HepG2 (cell line): ENCODE data around the gene EFCAB11. TPM values are rescaled to one million over a fixed set of nuclear protein-coding genes. Genes with fewer than 3 reads are reported as not detected.
A peak's percentile ranks its signal among the peaks of the same experiment; 100 is the strongest.

Experiments used
- BRD4 ChIP-seq: sonication (generic); formaldehyde crosslinking; IDR thresholded peaks from 2 replicates; pipeline ENCODE4 v1.4.0; 2020; ENCODE audit warnings: missing genetic modification reagents
- DNMT3B ChIP-seq: conservative IDR thresholded peaks from 2 replicates; pipeline ENCODE4 v1.6.1; 2016; ENCODE audit warnings: missing biosample characterization, control low read depth
- FOXA1 ChIP-seq, 2 experiments: fragments of 450-650 bp in 1 of 2; sonication (generic) in 1 of 2; formaldehyde crosslinking in 1 of 2; IDR thresholded peaks; 2 replicates each; pipeline versions ENCODE4 v1.4.0 to v1.6.1; 2016 to 2020; ENCODE audit warnings: missing genetic modification reagents in 1 of 2
- GATA4 ChIP-seq: sonication (generic); IDR thresholded peaks from 2 replicates; pipeline ENCODE4 v1.6.1; 2016; ENCODE audit warnings: antibody characterized with exemption, low read depth, borderline replicate concordance
- GATAD2A ChIP-seq: IDR thresholded peaks from 2 replicates; pipeline ENCODE4 v1.6.1; 2016
- HOXD1 ChIP-seq: sonication (generic); formaldehyde crosslinking; IDR thresholded peaks from 2 replicates; pipeline ENCODE4 v1.5.0; 2020; ENCODE audit warnings: missing genetic modification reagents
- MEIS2 ChIP-seq: sonication (generic); formaldehyde crosslinking; IDR thresholded peaks from 2 replicates; pipeline ENCODE4 v1.9.0; 2021; ENCODE audit warnings: mild to moderate bottlenecking, missing genetic modification reagents
- SETDB1 ChIP-seq: sonication (generic); formaldehyde crosslinking; IDR thresholded peaks from 2 replicates; pipeline ENCODE4 v1.5.1; 2020; ENCODE audit warnings: missing genetic modification reagents, mild to moderate bottlenecking, borderline replicate concordance
- SP4 ChIP-seq: sonication (generic); formaldehyde crosslinking; IDR thresholded peaks from 2 replicates; pipeline ENCODE4 v1.8.1; 2023; ENCODE audit warnings: mild to moderate bottlenecking, missing genetic modification reagents
- SRSF1 ChIP-seq: fragments of 200-400 bp; formaldehyde crosslinking; optimal IDR thresholded peaks from 2 replicates; pipeline ENCODE3; 2017; ENCODE audit warnings: mild to moderate bottlenecking, low read depth, low read length, moderate library complexity
- ZKSCAN8 ChIP-seq: IDR thresholded peaks from 2 replicates; pipeline ENCODE4 v1.6.1; 2016; ENCODE audit warnings: borderline replicate concordance, missing genetic modification reagents, missing compliant biosample characterization
- ZNF224 ChIP-seq: sonication (generic); formaldehyde crosslinking; IDR thresholded peaks from 2 replicates; pipeline ENCODE4 v1.5.0; 2020; ENCODE audit warnings: mild to moderate bottlenecking, missing genetic modification reagents
- ZNF232 ChIP-seq: sonication (generic); formaldehyde crosslinking; IDR thresholded peaks from 2 replicates; pipeline ENCODE4 v1.4.0; 2020; ENCODE audit warnings: missing genetic modification reagents, borderline replicate concordance
- ZNF264 ChIP-seq: sonication (generic); formaldehyde crosslinking; IDR thresholded peaks from 2 replicates; pipeline ENCODE4 v1.4.0; 2020; ENCODE audit warnings: missing genetic modification reagents
- ZNF282 ChIP-seq: fragments of 450-650 bp; IDR thresholded peaks from 2 replicates; pipeline ENCODE4 v1.6.1; 2018; ENCODE audit not compliant: partially characterized antibody
- ZNF343 ChIP-seq: sonication (generic); formaldehyde crosslinking; IDR thresholded peaks from 2 replicates; pipeline ENCODE4 v1.4.0; 2020; ENCODE audit warnings: mild to moderate bottlenecking, missing genetic modification reagents
- ZNF558 ChIP-seq: sonication (generic); formaldehyde crosslinking; IDR thresholded peaks from 2 replicates; pipeline ENCODE4 v1.9.0; 2022; ENCODE audit warnings: mild to moderate bottlenecking, missing genetic modification reagents, borderline replicate concordance
- ZNF605 ChIP-seq: sonication (generic); formaldehyde crosslinking; IDR thresholded peaks from 2 replicates; pipeline ENCODE4 v1.8.0; 2022; ENCODE audit warnings: mild to moderate bottlenecking, missing genetic modification reagents
- polyA plus RNA-seq, 8 experiments: library from polyadenylated mRNA; depleted of rRNA in 3 of 8; stranded (reverse) in 7 of 8; unstranded in 1 of 8; fragments of >200 nt; fragmentation: Illumina TruSeq in 4 of 8; extraction: Trizol in 4 of 8; gene quantifications; 2 replicates each; pipeline versions ENCODE4 v1.2.1 to v1.2.3, GENCODE V29; 2011 to 2016; ENCODE audit warnings: low read depth in 4 of 8, missing spikeins in 1 of 8, mixed read lengths in 1 of 8; ENCODE audit not compliant: insufficient read depth in 1 of 8
- total RNA-seq, 5 experiments: library from RNA; depleted of rRNA; stranded (reverse); fragments of >200 nt; fragmentation: Illumina TruSeq; extraction: Trizol; gene quantifications; 2 replicates each; pipeline ENCODE4 v1.2.3, GENCODE V29; 2016; ENCODE audit warnings: low read depth in 1 of 5
- TF ChIP-seq, protein P1 (sequence below): sonication (generic); formaldehyde crosslinking; IDR thresholded peaks from 2 replicates; pipeline ENCODE4 v1.4.0; 2020; ENCODE audit warnings: missing genetic modification reagents
- TF ChIP-seq, protein P2 (sequence below): sonication (generic); formaldehyde crosslinking; IDR thresholded peaks from 2 replicates; pipeline ENCODE4 v1.4.0; 2020; ENCODE audit warnings: mild to moderate bottlenecking, missing genetic modification reagents
- TF ChIP-seq, protein P3 (sequence below): sonication (generic); formaldehyde crosslinking; IDR thresholded peaks from 2 replicates; pipeline ENCODE4 v1.5.1; 2020; ENCODE audit warnings: missing genetic modification reagents, mild to moderate bottlenecking, borderline replicate concordance
- TF ChIP-seq, protein P4 (sequence below): sonication (generic); formaldehyde crosslinking; IDR thresholded peaks from 2 replicates; pipeline ENCODE4 v1.5.1; 2020; ENCODE audit warnings: missing genetic modification reagents, mild to moderate bottlenecking, borderline replicate concordance

The EFCAB11 gene
- total and polyA plus RNA-seq, 2 of the 13 experiments (the other 11 are each of a cell fraction or from before 2014, with no cell fraction given), result 8.2 to 31.5 TPM

DNA sequence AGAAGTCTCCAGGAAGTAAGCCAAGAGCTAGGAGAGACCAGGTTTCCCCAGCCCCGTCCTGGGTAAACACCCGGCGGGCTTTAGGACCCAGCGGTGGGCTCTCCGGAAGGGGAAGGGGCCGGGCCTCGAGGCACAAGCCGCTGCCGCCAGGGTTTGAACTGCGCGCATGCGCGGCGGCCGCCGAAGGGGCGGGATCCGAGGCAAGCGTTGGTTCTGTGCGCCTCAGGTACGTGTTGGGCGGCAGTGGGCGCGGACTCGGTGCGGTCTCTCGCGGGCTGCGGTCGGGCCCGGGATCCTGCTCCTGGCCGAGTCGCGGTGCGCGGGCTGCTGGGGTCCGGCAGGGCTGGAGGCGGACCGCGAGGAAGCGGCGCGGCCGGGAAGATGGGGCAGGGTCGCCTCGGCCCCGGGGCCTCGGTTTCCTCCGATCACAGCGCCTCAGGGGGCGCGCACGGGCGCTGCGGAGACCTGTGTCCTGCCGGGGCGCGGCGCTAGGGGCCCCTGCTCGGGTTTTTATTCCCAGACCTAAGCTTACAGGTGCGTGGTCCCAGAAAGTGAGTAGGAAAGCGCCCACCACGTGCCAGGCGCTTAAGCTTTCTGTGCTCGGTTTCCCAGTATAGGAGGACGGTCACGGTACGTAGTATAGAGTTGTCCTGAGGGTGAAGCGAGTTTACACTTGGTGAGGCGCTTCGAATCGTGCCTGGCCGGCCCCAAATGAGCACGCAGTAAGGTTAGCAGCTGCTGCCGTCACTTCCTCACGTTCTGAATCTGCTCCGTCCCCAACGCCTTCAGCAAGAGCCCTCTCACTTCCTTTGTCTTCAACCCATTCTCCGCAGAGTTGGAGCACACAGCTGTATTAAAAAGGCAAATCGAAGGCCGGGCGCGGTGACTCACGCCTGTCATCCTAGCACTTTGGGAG, 1.5 kb upstream of the EFCAB11 start, which contains the start of gene TDP1 (continued):
- TF ChIP-seq, protein P1, sequence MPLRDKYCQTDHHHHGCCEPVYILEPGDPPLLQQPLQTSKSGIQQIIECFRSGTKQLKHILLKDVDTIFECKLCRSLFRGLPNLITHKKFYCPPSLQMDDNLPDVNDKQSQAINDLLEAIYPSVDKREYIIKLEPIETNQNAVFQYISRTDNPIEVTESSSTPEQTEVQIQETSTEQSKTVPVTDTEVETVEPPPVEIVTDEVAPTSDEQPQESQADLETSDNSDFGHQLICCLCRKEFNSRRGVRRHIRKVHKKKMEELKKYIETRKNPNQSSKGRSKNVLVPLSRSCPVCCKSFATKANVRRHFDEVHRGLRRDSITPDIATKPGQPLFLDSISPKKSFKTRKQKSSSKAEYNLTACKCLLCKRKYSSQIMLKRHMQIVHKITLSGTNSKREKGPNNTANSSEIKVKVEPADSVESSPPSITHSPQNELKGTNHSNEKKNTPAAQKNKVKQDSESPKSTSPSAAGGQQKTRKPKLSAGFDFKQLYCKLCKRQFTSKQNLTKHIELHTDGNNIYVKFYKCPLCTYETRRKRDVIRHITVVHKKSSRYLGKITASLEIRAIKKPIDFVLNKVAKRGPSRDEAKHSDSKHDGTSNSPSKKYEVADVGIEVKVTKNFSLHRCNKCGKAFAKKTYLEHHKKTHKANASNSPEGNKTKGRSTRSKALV, result peak; percentile 71
- peak; percentile 65; the same call in 1 of the 2 replicates for TF ChIP-seq HOXD1
- TF ChIP-seq, protein P2, sequence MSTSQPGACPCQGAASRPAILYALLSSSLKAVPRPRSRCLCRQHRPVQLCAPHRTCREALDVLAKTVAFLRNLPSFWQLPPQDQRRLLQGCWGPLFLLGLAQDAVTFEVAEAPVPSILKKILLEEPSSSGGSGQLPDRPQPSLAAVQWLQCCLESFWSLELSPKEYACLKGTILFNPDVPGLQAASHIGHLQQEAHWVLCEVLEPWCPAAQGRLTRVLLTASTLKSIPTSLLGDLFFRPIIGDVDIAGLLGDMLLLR (CRISPR knock-in tag), result peak; percentile 25; the same call in 1 of the 2 replicates
- 0 out of 2 replicates have a peak, but pooled peaks have one; percentile 43 for TF ChIP-seq GATA4
- peak; percentile 77; the same call in 1 of the 2 replicates for TF ChIP-seq MEIS2
- peak; percentile 75; the same call in 1 of the 2 replicates for TF ChIP-seq SP4
- no peak; the same call in 1 of the 2 replicates for TF ChIP-seq ZNF558 (CRISPR knock-in tag)
- no peak for TF ChIP-seq ZNF224 (CRISPR knock-in tag)
- TF ChIP-seq DNMT3B (CRISPR knock-in tag), result no peak
- peak; percentile 79 for TF ChIP-seq SRSF1
- no peak for TF ChIP-seq SETDB1
- peak; percentile 51; the same call in 1 of the 2 replicates for TF ChIP-seq GATAD2A (CRISPR knock-in tag)
- 0 out of 2 replicates have a peak, but pooled peaks have one; percentile 20 for TF ChIP-seq ZKSCAN8 (CRISPR knock-in tag)
- TF ChIP-seq, protein P3, sequence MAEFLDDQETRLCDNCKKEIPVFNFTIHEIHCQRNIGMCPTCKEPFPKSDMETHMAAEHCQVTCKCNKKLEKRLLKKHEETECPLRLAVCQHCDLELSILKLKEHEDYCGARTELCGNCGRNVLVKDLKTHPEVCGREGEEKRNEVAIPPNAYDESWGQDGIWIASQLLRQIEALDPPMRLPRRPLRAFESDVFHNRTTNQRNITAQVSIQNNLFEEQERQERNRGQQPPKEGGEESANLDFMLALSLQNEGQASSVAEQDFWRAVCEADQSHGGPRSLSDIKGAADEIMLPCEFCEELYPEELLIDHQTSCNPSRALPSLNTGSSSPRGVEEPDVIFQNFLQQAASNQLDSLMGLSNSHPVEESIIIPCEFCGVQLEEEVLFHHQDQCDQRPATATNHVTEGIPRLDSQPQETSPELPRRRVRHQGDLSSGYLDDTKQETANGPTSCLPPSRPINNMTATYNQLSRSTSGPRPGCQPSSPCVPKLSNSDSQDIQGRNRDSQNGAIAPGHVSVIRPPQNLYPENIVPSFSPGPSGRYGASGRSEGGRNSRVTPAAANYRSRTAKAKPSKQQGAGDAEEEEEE (CRISPR knock-in tag), result no peak
- TF ChIP-seq BRD4 (CRISPR knock-in tag), result 0 out of 2 replicates have a peak, but pooled peaks have one; percentile 69
- TF ChIP-seq, protein P4, sequence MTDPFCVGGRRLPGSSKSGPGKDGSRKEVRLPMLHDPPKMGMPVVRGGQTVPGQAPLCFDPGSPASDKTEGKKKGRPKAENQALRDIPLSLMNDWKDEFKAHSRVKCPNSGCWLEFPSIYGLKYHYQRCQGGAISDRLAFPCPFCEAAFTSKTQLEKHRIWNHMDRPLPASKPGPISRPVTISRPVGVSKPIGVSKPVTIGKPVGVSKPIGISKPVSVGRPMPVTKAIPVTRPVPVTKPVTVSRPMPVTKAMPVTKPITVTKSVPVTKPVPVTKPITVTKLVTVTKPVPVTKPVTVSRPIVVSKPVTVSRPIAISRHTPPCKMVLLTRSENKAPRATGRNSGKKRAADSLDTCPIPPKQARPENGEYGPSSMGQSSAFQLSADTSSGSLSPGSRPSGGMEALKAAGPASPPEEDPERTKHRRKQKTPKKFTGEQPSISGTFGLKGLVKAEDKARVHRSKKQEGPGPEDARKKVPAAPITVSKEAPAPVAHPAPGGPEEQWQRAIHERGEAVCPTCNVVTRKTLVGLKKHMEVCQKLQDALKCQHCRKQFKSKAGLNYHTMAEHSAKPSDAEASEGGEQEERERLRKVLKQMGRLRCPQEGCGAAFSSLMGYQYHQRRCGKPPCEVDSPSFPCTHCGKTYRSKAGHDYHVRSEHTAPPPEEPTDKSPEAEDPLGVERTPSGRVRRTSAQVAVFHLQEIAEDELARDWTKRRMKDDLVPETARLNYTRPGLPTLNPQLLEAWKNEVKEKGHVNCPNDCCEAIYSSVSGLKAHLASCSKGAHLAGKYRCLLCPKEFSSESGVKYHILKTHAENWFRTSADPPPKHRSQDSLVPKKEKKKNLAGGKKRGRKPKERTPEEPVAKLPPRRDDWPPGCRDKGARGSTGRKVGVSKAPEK, result no peak; the same call in 1 of the 2 replicates
- TF ChIP-seq ZNF232 (CRISPR knock-in tag), result peak; percentile 89; the same call in 1 of the 2 replicates
- peak; percentile 60; the same call in 1 of the 2 replicates for TF ChIP-seq ZNF343 (CRISPR knock-in tag)
- TF ChIP-seq ZNF605, result peak; percentile 62
- no peak for TF ChIP-seq ZNF282
- TF ChIP-seq FOXA1 (IDR thresholded peaks at IDR 0.05), result peak; percentile 28; the same call in 1 of the 2 replicates
- TF ChIP-seq FOXA1 (CRISPR knock-in tag; IDR thresholded peaks at IDR 0.05), result peak; percentile 98
- peak; percentile 71; the same call in 1 of the 2 replicates for TF ChIP-seq ZNF264 (CRISPR knock-in tag)
